Activated CD4-positive, alpha-beta T cell treated with anti-CD3 and anti-CD28 coated beads, Interleukin-2, amount 50 U/mL, for 24 hours (primary cell): ENCODE data around the gene AFAP1L2.

Experiments used
- DNase-seq, 2 donors: peaks; one replicate each; pipeline ENCODE4 v3.0.0-alpha.2; 2020; ENCODE audit warnings: low read depth in 1 of 2, low spot score in 1 of 2

Gene AFAP1L2, protein sequence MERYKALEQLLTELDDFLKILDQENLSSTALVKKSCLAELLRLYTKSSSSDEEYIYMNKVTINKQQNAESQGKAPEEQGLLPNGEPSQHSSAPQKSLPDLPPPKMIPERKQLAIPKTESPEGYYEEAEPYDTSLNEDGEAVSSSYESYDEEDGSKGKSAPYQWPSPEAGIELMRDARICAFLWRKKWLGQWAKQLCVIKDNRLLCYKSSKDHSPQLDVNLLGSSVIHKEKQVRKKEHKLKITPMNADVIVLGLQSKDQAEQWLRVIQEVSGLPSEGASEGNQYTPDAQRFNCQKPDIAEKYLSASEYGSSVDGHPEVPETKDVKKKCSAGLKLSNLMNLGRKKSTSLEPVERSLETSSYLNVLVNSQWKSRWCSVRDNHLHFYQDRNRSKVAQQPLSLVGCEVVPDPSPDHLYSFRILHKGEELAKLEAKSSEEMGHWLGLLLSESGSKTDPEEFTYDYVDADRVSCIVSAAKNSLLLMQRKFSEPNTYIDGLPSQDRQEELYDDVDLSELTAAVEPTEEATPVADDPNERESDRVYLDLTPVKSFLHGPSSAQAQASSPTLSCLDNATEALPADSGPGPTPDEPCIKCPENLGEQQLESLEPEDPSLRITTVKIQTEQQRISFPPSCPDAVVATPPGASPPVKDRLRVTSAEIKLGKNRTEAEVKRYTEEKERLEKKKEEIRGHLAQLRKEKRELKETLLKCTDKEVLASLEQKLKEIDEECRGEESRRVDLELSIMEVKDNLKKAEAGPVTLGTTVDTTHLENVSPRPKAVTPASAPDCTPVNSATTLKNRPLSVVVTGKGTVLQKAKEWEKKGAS

GRCh38 chr10:114404171-114405010, at the start of gene AFAP1L2:
AFAP1L2 (minus strand) TSS chr10:114404502; CDS start chr10:114404455, 47 bp downstream.
- no peak for DNase-seq

- no peak for DNase-seq
These were observed 49.3 kb upstream of the AFAP1L2 start for GRCh38 chr10:114453576-114453975.

DNA sequence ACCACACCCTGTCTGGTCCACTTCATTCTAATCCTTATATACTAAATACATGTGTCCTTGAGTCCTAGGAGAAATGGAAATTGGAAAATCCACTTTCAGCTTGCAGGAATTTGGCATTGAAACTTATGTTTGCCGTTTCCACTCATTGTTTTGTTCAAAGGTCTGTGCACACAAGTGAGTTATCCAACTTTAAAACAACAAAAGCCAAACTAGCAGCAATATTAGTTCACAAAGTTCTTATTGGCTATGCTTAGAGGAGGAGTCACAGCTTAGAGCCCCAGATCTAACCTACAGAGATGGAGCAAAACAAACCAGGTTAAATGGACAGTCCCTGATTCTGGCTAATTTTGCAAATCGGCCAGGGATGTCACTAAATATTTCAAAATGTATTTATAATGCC, 44.6 kb upstream of the AFAP1L2 start:
- DNase-seq = no peak

DNA sequence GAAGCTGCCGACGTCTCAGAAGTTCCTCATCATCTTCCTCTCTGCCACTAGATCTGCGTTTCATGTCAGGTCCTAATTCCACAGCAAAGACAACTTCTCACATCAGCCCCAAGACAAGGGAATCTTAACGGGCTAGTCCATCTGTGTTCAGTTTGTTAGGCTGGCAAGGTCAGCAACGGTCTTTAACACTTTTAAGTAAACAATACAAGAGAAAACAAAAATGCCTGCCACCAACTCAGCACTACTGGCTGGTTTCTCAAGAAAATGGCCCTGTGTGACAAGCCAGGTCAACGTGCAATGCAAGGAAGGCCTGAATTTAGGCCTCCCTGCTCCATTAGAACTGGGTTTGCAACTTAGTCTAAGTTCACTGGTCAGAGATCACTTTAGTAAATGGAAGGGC, 41.0 kb upstream of the AFAP1L2 start:
- DNase-seq = no peak

- DNase-seq = no peak
These were observed 40.5 kb upstream of the AFAP1L2 start for GRCh38 chr10:114444819-114445218.

DNA sequence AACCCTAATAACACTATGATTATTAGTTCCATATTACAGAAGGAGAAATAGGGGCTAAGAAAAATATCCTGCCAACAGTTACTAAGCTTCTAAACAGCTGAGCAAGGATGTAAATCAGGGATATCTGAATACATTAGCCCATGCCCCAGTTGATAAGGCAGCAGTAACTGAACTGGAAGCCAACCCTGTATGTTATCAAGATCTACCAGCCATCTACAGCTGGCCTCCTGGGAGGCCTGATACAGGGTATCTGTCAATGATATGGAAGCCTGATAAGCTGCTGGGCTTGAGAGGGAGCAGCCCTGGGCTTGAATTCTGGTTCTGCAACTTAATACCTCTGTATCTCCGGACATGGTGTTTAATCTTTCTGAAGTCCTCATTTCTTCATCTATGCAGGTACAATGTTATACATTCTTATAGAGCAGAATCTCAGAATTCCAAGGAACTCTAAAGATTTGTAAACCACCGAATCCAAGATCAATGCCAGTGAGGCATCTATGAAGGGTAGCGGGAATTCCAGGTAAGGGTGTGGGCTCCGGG, 37.9 kb upstream of the AFAP1L2 start:
- no peak for DNase-seq

DNA sequence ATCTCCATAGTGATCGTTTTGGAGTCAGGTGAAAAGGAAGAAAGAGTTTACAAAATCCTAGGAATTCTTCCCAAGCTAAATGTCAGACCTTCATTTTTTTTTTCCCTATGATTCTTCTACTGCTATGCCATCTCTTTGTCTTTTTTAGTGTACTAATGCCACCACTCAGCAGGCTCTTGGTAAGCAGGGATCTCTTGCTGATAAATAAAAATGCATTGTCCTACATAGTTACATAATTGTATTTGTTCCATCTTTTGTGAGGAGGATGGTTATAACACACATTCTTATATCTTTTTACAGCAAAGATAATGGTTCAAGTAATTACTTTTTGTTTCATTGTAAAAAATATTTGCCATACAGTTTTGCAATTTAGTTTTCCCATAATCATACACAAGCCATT, 36.8 kb upstream of the AFAP1L2 start:
- no peak for DNase-seq

DNA sequence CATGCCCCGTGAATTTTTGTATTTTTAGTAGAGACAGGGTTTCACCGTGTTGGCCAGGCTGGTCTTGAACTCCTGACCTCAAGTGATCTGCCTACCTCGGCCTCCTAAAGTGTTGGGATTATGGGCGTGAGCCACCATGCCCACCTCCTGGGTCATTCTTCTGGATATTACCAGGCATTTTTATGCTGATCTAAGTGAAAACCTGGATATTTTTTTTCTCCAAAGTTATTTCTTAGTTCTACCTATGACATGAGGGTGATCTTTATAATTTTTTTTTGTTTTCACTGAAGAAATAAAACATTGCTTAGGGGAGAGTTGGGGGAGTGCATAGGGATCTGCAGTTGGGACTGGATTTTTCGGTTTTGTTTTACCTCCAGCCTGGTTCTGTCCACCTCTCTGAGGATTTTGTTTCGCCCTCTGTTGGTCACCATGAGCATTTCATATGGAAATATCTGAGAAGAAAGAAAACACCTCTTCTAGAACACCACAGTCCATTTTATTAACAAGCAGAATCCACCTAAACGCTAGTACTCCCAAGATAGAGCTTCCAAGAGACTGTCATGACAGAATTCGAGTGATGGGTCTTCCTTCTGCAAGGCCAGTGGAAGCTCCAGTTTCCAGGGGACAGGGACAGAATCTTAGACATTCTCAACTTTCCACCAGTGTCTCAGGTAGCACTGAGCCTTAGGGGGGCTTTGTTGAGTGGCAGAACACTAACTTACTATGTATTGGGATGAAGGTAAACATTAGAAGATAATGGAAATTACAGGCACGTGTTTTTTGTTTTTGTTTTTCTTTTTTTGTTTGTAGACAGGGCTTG, 33.4 kb upstream of the AFAP1L2 start:
- no peak for DNase-seq

DNA sequence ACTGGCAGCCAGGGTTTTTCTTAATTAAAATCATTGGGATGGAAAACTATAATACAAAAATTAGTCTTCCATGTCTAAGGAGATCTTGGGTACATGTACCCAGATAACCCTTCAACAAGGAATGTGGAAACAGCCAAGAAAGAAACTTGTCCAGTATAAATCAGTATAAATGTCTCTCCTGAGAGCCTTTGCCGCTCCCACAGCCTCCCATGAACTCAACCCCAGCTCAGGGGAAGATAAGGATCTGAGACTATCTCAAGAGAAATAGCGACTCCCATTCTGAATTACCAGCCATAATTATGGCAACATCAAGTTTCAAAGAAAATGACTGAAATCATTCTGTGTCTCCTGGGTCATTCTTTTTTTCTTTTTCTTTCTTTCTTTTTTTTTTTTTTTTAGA, 32.6 kb upstream of the AFAP1L2 start:
- no peak for DNase-seq

GRCh38 chr10:114432566-114433093, 28.3 kb upstream of the AFAP1L2 start:
- DNase-seq = no peak

GRCh38 chr10:114431414-114432135, 27.3 kb upstream of the AFAP1L2 start:
- DNase-seq = no peak

DNA sequence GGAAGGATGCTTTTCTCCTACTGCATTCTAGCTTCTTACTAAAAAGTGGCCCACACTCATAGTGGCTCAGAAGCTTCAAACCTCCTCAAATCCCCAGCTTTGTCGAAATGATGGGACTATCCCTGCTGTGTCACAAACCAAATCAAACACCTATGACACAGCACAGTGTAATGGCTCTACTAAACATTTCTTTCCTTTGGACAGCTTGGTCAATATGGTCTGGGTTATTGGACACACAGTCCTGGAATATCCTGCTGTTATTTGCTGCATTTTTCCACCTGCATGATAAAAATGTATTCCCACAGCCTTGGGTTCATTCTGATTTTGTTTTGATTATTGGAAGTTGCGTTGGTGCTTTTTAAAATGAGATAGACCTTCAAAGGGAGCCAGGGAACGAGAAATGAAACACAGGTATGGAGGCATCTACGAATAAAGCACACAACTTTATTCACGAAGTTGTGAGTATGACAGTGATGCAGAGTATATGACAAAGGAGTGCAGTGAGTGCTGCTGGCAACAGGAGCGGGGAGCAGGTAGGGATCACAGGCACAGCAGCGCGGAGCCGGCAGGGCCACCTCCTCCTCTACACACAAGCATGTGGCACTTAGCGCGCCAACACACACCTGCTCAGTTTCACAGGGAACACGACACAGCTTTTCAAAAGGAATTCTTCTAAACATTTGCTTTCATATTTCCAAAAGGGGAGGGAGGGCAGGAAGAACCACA, 26.5 kb upstream of the AFAP1L2 start:
- DNase-seq = no peak

GRCh38 chr10:114429581-114430335, 25.5 kb upstream of the AFAP1L2 start:
- DNase-seq = no peak

- DNase-seq = no peak
These were observed 23.0 kb upstream of the AFAP1L2 start for GRCh38 chr10:114427124-114427852.

DNA sequence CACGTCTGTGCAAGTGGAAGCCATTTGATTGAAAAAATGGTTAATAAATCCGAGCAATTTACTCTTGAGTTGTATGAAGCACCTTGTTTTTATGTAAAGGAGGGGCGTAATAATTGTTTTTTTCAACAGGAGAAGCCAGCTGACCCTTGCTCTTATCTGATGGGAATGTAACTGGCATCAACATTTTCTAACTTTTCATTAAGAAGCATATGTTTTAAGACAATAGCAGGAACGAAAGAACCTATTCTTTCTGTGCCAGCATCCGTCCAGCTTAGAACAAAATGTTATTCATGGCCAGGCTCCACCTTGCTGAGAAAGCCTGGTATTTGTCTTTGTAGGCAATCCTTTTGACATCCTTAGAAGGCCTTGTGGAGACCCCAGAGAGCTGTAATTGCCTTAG, 22.2 kb upstream of the AFAP1L2 start:
- DNase-seq = no peak

DNA sequence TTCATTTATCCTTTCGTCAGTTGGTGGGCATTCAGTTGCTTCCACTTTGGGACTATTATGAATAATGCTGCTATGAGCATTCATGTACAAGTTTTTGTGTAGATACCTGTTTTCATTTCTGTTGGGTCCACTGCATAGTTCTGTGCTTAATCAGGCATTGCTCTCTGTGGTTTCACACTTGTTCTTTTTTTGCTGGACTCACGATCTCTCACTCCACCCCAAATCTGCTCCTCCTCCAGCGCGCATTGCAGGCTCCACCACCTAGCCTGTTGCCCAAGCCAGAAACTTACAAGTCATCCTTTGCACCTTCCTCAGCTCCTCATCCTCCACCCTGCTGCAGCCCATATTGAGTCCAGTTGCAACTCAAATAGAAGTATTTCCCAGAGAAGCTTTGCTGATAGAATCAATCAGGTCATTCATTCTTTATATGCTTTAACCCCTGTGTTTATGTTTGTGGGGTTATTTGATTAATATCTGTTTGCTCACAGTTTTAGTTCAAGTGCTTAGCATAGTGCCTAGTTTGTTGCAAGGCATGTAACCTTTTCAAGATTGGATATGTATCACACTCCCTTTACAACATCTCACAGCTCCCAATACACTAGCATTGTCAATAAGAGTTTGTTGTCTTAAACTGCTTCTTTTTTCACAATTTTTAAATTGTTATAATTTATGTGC, 16.6 kb upstream of the AFAP1L2 start:
- no peak for DNase-seq

DNA sequence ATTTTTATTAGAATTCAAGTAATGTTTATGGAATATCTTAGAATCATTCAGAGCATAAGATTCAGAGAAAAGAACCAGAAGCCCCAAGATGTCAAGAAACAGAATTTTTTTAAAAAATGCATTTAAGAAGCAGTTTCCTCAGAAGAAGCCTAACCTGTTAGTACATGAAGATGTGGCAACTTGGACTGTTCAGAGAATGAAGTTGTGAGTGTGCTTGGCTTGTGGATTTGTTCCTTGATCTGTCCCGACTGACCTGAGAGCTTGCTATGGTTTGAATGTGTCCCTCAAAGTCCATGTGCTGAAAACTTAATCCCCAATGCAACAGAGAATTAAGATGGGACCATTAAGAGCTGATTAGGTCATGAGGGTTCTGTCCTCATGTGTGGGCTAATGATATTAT, 13.8 kb upstream of the AFAP1L2 start:
- no peak for DNase-seq
